DMS153 treated with DMSO at 0.1 percent for 48 hours (cell line): ENCODE data around the gene SPCS1.
"Not testable (repeated sequence)": the region's sequence is repeated elsewhere in the genome, so short reads cannot be mapped to it uniquely, and the experiment has no call there.

Experiments used
- DNase-seq: peaks from one replicate; lab custom pipeline; 2025; ENCODE audit not compliant: unreplicated experiment; lab: John Stamatoyannopoulos, UW

SPCS1 gene

DNA sequence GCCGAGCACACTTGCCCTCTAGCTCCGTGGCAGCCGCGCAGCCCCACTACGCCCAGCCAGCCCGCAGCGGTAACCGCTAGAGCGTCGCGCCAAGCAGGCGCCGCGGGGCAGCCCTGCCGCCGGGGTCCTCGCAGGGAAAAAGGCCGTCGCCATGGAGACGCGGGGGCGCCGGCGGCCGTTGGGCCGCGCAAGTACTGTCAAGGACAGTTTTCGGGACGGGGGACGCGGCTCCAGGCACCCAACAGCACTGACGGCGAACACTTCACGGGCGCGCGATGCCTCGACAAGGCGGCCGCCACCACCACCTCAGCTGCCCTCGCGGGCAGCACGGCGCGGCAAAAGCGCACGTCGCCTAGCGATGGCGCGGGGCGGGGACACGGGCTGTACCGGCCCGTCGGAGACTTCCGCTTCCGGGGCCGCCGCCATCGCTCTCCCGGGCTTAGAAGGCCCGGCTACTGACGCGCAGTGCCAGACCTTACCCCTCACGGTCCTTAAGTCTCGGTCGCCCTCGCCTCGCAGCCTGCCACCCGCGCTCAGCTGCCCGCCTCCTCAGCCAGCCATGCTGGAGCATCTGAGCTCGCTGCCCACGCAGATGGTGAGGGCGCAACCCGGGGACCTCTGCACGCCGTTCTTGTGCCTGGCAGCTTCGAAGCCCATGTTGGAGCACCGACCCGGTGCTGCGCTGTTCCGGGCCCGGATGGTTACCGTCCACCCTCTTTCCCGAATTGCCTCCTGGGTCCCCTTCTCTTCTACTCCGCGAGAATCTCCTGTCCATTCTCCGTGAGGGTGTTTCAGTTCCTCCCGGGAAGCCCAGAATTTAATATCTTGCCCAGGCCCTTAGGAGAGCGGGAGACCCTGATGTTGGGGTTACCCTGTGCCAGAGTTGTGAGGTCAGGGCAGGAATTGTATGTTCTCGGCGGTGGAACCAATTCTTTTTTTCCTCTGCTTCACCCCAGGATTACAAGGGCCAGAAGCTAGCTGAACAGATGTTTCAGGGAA lies at the start of gene SPCS1, which contains the start of gene GLT8D1:
Gene SPCS1, plus strand, starts transcription at position 419 of the 999 bp plus-strand sequence. Its CDS starts 141 bp downstream, at position 560.
Gene GLT8D1, minus strand, starts transcription at position 104 of the 999 bp plus-strand sequence. CDS start 5,331 bp downstream, outside the sequence.
- peak; percentile 46 for DNase-seq

DNA sequence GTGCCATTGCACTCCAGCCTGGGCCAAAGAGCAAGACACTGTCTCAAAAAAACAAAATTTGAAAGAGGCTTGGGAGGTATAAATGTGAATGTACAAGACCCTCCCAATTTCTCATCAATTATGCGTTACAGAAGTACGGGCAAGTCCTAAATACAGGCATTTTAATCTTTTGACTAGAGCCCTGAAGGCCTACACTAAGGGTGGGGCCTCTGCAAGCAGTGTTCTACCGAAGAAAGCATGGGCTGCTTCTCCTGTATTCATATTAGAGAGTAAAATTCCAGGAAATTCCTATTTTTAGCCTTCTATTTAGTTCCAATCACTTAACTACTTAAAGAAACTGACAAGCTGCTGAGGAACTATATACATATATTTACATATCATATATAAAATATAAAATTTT lies 45.9 kb upstream of the SPCS1 start:
- DNase-seq, result no peak

DNA sequence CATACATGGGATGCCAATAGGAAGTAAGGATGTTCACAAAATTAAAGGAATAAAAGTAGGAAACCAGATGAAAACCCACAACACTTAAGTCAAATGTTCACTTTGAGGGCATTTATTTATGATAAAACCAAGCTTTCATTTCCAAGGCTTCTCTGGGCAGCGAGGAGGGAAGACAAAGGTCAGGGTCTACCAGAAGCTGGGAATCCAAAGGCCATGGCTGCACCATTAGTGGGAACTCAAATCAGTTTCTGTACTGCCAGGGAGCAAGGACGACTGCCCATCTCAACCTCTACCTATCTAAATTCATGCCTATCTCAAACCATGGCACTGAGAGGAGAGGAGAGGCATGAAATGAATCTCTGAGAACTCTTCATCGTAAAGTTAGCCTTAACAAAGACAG lies 42.8 kb upstream of the SPCS1 start:
- DNase-seq, result no peak

DNA sequence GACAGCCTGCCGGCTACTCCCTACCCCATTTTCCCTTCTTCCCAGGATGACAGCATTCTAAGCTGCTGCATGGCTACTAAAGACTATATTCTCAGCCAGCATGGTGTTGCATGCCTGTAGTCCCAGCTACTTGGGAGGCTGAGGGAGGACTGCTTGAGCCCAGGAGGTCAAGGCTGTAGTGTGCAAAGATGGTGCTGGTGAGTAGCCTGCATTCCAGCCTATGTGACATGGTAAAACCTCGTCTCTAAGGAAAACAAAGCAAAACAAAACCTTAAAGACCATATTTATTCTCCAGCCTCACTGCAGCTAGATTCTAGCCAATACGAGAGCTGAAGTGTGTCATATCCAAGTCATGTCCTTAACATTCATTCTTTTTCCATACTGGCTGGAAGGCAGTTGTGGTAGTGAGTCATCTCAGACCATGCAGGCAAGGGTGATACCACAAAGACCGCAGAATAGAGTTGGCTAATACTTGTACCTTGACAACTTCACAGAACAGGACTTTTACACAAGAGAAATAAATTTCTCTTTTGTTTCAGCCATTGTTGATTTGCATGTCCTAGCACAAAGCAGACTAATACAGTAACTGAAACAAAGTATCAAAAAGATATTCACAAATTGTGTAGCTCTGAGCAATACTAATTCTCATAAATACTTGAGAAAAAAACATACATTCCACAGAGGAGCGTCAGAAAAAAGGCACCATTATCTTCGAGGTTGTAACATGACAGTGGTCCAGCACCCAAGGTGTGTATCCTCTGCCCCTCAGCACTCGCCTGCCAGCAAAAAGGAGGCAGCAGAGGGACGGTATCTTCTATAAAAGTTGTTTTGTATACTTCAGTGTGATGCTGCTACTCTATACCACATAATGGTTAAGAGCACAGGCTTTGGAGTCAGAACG lies 35.0 kb upstream of the SPCS1 start:
- DNase-seq, result no peak

DNA sequence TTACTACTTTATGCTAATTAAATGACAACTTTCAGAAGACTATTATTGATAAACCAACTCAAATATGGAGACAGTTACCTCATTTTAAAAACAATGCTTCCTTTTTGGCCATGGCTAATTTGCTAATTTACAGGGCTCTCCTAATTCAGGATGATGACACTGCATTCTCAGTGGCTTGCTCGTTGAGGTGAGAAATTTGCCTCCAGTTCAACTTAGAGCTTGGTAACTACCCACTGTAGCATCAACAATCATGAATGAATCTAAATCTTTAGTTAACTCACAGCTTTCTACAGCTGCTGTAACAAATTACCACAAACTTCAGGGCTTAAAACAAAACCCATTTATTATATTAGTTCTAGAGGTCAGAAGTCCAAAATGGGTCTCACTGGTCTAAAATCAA lies 34.2 kb upstream of the SPCS1 start:
- DNase-seq, result no peak

DNA sequence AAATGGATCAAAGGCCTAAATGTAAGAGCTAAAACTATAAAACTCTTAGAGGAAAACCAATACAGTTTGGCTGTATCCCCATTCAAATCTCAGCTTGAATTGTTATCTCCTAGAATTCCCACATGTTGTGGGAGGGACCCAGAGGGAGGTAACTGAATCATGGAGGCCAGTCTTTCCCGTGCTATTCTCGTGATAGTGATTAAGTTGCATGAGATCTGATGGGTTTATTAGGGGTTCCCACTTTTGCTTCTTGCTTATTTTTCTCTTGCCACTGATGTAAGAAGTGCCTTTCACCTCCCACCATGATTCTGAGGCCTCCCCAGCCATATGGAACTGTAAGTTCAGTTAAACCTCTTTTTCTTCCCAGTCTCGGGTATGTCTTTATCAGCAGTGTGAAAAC lies 29.7 kb upstream of the SPCS1 start:
- DNase-seq, result not testable (repeated sequence)

DNA sequence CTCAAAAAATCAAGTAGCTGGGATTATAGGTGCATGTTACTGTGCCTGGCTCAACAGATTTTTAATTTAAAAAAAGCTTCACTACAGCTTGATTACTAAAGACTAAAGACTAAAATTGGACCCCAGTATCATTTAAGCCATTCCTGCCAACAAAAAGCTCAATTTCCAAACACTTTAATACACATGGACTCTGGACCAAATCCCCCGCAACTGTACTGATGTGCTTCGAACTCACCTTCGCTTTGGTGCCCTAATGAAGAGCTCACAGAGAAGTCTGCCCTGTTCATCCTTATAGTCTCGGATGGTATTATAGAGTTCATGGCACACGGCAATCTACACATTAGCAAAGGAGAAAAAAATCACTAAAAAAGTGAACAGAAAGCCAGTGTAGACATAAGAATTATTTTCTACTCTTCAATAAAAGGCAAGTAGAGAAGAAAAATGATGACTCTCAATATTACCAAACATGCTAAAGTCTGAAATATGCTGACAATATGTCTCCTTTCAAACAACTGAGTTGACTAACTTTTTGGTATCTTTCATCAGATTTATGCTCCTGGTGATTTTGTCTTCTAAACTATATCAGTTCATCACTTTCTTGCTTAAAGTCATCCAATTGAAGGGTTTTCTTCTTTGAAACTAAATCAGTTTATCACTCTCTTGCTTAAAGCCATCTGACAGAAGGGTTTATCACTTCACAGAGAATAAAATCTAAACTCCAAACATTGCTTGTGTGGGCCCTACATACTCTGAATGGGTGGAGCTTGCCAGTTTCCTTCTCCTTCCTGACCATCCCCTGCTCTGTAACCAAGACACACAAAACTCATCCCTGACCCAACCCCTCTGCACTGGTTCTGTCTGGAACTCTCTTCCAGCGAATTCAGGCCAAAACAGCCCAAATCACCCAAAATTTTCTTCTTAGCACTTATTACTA lies 27.4 kb upstream of the SPCS1 start:
- no peak for DNase-seq

DNA sequence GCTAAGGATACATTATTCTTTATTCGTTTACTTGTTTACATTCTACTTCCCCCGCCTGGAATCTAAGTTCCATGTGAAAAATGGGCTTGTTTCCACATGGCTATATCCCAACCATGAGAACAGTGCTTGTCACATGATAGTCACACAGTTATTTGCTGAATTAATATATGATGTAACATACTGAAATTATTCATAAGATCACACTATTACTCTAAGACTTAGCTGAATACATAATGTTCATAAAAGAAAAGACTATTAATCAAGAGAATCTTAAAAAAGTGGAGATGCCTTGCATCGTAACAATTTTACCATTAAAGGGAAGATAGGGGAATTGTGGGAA lies 26.7 kb upstream of the SPCS1 start:
- DNase-seq, result no peak

DNA sequence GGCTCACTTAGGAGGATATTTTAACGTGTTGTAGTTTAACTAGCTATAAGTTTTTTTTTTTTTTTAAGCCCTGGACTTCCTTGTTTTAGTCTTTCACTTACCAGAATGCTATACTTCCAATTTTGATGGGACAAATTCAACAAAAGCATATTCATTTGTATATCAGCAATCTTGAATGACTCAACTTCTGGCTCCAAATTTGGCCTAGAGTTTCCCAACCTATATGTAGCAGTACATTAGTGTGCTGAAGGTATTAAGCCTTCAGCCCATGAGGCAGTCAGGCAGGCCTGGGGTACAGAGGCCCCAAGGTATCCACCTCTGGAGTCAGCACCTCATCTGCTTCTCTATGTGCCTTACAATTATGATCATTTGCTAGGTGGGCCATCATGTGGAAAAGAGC lies 26.1 kb upstream of the SPCS1 start:
- no peak for DNase-seq

DNA sequence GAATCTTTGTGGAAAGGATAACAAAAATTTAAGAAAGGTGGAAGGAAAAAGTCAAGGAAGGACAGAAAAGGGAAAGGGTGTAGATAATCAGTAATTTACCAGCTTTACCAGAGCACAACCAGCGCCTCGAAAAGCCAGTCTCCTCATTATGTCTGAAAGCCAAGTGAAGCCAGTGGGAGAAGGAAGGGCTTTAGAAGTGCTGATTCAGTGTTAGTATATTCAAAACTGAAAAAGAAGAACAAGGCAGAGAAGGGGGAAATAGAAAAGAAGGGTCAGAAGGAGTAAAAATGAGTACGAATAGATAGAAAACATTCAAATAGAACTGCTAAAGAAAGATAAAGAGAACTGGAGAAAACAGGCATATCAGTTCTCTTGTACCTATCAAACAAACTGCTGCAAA lies 24.3 kb upstream of the SPCS1 start:
- DNase-seq, result no peak

DNA sequence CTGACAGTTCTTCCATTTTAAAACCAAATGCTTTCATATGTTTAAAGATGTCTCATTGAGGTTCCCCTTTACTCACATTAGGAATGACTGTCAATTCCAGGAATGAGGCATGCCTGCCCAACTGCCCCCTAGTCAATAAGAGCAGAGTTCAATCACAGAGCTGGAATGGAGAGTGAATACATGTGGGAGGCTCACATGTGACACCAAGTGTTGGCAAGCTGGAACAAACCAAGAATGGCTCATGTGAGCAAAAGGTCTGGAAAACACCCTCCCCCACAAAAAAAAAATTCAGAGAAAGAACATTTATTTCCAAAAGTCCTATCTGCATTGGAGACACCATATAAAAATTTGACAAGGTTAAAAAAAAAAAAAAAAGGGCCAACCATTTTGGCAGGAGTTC lies 23.9 kb upstream of the SPCS1 start:
- DNase-seq, result no peak

DNA sequence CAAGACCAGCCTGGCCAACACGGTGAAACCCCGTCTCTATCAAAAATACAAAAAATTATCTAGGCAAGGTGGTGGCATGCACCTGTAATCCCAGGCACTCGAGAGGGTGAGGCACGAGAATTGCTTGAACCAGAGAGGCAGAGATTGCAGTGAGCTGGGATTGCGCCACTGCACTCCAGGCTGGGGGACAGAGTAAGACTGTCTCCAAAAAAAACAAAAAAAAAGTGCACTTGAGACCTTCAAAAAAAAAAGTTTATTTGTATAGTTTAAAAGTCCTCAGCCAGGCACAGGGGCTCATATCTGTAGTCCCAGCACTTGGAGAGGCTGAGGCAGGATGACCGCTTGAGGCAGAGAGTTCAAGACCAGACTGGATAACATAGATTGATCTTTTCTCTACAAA lies 22.3 kb upstream of the SPCS1 start:
- DNase-seq, result no peak

DNA sequence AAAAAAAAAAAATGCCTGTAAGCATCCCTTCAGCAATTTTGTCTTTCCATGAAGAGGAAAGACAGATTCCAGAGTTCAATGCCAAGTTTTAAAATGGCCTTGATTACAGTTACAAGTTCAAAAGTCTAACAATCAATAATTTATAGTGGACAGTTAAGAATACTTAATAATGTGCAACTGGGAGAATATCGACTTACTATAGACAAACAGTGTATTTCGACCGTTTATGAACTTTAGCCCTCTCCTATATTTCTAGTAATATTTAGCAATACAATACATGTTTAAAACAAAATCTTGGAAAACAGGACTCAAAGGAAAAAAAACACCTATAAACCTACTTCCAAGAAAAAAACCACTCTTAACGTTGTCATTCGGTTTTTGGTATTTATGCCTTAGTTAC lies 21.7 kb upstream of the SPCS1 start:
- no peak for DNase-seq

DNA sequence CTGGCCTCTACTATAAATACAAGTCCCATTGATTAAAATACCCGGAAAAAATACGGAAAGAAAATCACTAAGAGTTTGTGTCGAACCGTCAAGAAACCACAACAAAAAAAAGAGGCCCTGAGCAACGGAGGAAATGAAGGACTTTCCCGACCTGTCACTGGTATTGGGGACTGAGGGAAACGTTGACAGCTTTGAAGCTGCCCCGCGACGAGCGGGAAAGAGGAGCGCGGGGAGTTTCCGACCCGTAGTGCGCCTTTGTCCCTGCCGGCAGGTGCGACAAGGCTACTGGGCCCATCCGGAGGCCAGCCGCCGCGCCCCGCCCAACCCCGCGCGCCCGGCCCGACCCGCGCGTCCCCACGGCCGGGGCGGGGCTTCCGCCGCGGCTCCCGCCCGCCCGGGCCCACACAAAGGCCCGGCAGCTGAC lies 20.6 kb upstream of the SPCS1 start:
- peak; percentile 15 for DNase-seq

DNA sequence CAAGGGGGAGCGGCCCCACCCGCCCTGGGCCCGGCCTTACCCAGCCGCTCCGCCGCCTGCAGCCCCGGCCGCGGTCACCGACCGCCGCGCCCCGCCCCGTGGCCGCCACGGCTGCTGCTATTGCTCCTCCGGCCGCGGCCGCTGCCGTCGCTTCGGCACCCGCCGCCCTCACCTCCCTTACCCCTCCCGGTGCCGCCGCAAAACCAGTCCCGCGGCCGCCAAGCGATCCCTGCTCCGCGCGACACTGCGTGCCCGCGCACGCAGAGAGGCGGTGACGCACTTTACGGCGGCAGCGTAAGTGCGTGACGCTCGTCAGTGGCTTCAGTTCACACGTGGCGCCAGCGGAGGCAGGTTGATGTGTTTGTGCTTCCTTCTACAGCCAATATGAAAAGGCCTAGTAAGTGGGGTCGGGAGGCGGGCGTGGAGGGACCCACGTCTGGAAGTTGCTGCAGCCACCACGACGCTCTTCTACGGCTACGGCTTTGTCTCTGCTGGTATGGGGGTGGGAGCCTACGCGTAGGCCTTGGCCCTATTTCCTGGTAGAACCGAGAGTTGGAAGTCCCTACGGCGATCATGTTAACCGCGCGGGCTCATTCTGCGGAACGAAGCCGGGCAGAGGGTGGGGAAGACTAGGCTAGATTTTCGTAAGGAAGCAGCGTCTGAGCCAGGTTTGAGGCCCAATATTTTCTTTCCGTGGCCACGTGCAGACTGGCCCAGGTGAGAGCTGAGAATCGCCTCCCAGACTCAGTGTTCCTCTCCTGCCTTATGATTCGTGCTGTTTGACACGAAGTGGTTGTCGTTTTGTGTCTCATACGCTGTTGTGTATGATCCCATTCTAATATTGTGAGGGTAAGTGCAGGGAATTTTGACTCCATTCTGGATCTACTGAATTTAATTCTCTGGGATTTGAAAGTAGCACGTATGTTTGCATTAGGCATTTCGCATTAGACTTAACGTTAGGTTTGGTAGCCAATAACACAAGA lies 19.9 kb upstream of the SPCS1 start, which contains the start of the genes GNL3 and PBRM1:
Gene GNL3, plus strand, starts transcription at position 324 of the 983 bp plus-strand sequence. Its CDS starts 61 bp downstream, at position 385.
Gene PBRM1, minus strand, starts transcription at position 205 of the 983 bp plus-strand sequence.
- DNase-seq, result peak; percentile 20

DNA sequence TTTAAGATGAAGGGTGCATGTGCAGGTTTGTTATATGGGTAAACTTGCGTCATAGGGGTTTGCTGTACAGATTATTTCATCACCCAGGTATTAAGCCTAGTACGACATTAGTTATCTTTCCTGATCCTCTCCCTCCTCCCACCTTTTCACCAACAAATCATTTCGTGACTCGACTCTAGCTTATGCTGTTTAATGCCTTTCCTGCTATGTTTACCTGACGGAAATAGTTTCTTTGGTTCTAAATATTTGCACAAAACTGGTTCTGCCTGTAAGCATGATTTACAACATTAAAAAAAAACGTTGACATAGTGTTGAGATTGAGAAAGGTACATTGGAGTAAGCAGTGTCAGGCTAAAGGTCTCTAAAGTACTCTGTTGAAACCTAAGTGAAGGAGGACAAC lies 17.6 kb upstream of the SPCS1 start:
- no peak for DNase-seq

DNA sequence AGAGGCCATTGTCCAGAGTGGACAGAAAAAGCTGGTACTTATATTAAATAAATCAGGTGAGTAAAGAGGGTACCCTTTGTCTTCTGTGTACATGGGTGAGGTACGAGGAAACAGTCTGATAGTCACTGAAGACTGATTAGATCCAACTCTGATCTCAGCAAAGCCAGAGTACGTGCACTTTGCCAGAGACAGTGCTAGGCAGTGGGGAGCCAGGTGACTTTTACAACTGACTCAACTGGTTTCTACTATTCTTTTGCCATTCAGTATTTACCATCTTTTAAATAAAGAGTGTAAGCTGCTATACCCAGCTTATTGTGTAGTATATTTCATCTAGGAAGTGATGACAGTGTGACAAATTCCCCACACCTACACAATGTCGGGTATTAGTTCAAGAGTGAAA lies 16.8 kb upstream of the SPCS1 start:
- DNase-seq, result no peak

DNA sequence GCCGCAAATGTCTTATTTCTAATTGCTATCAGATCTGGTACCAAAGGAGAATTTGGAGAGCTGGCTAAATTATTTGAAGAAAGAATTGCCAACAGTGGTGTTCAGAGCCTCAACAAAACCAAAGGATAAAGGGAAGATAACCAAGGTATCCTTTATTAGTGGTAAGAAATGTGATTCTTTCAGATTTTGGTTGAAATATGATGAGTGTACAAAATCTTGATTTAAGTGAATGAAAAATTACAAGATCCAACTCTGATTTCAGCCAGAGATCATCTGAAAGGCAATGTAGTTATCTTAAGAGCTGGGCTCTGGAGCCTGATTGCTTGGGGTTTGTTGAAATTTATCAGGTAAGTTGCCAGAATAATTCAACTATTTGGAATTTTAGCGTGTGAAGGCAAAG lies 15.3 kb upstream of the SPCS1 start:
- DNase-seq, result no peak

DNA sequence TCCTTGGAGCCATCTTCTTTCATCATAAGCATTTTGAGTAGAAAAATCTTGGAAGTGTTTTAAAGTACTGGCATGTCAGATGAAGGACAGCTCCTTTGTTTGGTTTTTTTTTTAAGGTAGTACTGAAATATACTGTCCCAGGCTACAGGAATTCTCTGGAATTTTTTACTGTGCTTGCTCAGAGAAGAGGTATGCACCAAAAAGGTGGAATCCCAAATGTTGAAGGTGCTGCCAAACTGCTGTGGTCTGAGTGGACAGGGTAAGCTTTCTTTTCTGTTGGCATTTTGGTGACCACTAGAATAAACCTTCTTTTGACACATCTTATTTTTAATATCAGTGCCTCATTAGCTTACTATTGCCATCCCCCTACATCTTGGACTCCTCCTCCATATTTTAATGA lies 12.8 kb upstream of the SPCS1 start:
- no peak for DNase-seq
